Activated naive CD4-positive, alpha-beta T cell treated with anti-CD3 and anti-CD28 coated beads, Interleukin-2, amount 50 U/mL, for 72 hours (primary cell): ENCODE data around the gene VSIG10. TPM values are rescaled to one million over a fixed set of nuclear protein-coding genes. Genes with fewer than 3 reads are reported as not detected.
A peak's percentile ranks its signal among the peaks of the same experiment; 100 is the strongest.
"Not testable (repeated sequence)": the region's sequence is repeated elsewhere in the genome, so short reads cannot be mapped to it uniquely, and the experiment has no call there.

Experiments
- ATAC-seq, 2 donors: fragments of 150-1000 bp; cut with Tn5 transposase; 2 replicates each; pipeline ENCODE4 v1.10.0; 2021; ENCODE audit warnings: mild to moderate bottlenecking in 2 of 2, moderate library complexity in 2 of 2
- DNase-seq, 2 donors: peaks; one replicate each; pipeline ENCODE4 v3.0.0; 2021 to 2022; ENCODE audit warnings: low spot score in 2 of 2
- H3K27ac Mint-ChIP-seq, 2 donors: one replicate each; pipeline ENCODE4 v1.8.0; 2022; ENCODE audit warnings: mild to moderate bottlenecking in 2 of 2, mixed read lengths in 2 of 2
- H3K36me3 Mint-ChIP-seq, 2 donors: one replicate each; pipeline ENCODE4 v1.8.0; 2022; ENCODE audit warnings: mixed read lengths in 2 of 2
- H3K9me3 Mint-ChIP-seq, 2 donors: one replicate each; pipeline ENCODE4 v1.8.0; 2022; ENCODE audit warnings: mixed read lengths in 2 of 2
- total RNA-seq, 2 donors: library from RNA; stranded (reverse); gene quantifications; one replicate each; pipeline ENCODE4 v1.2.3, GENCODE V29; 2022

Gene VSIG10
- 1 to 10 TPM; 2.6 to 6.3 TPM for total RNA-seq

- peak; percentile 64 to 66 for ATAC-seq
- H3K27ac Mint-ChIP-seq, result peak within 1 kb of the TSS in 1 of 2 donors; percentile 57
- DNase-seq, result peak in 1 of 2 donors; percentile 16
- H3K9me3 Mint-ChIP-seq, result no peaks in the 10 kb centered on the region
- peaks cover 5% of the 10 kb centered on the region in 2 donors for H3K36me3 Mint-ChIP-seq
These were observed at the start of gene VSIG10 for GRCh38 chr12:118103601-118104382. VSIG10 (minus strand) TSS chr12:118104011; CDS start chr12:118103671, 340 bp downstream.

- H3K9me3 Mint-ChIP-seq, result no peaks in the 10 kb centered on the region
- peaks cover 6 to 7% of the 10 kb centered on the region in 2 donors for H3K36me3 Mint-ChIP-seq
- DNase-seq, result no peak
- no peak overlapping the region for H3K27ac Mint-ChIP-seq
- ATAC-seq, result no peak
These were observed 47.9 kb upstream of the VSIG10 start for GRCh38 chr12:118151755-118152154.

GRCh38 chr12:118150625-118151024 lies 46.8 kb upstream of the VSIG10 start:
- ATAC-seq, result no peak
- no peak for DNase-seq
- Mint-ChIP-seq H3K9me3 (no peaks in the 10 kb centered on the region), H3K36me3 (peaks cover 6 to 8% of the 10 kb centered on the region in 2 donors), H3K27ac (peak overlapping the region in 1 of 2 donors; percentile 91)

- H3K36me3 Mint-ChIP-seq, result peaks cover 12 to 21% of the 10 kb centered on the region in 2 donors
- ATAC-seq, result peak in 1 of 2 donors; percentile 7
- H3K9me3 Mint-ChIP-seq, result no peaks in the 10 kb centered on the region
- H3K27ac Mint-ChIP-seq, result peak overlapping the region; percentile 64 to 93
- DNase-seq, result no peak
These were observed 44.5 kb upstream of the VSIG10 start for GRCh38 chr12:118148287-118148686.

- peak overlapping the region; percentile 79 to 86 for H3K27ac Mint-ChIP-seq
- ATAC-seq (no peak), DNase-seq (no peak)
- no peaks in the 10 kb centered on the region for H3K9me3 Mint-ChIP-seq
- peaks cover 12 to 36% of the 10 kb centered on the region in 2 donors for H3K36me3 Mint-ChIP-seq
These were observed 42.0 kb upstream of the VSIG10 start for GRCh38 chr12:118145798-118146156.

GRCh38 chr12:118145113-118145797 lies 41.4 kb upstream of the VSIG10 start:
- H3K9me3 Mint-ChIP-seq, result no peaks in the 10 kb centered on the region
- ATAC-seq (no peak), DNase-seq (no peak)
- peak overlapping the region; percentile 79 to 86 for H3K27ac Mint-ChIP-seq
- peaks cover 18 to 41% of the 10 kb centered on the region in 2 donors for H3K36me3 Mint-ChIP-seq

- no peaks in the 10 kb centered on the region for H3K9me3 Mint-ChIP-seq
These were observed 40.7 kb upstream of the VSIG10 start for GRCh38 chr12:118144499-118144898.

GRCh38 chr12:118140825-118141224 lies 37.0 kb upstream of the VSIG10 start:
- Mint-ChIP-seq H3K9me3 (no peaks in the 10 kb centered on the region), H3K36me3 (peaks cover 33 to 53% of the 10 kb centered on the region in 2 donors), H3K27ac (peak overlapping the region in 1 of 2 donors; percentile 94)
- ATAC-seq (no peak), DNase-seq (no peak)

More at GRCh38 chr12:118144499-118144898, 40.7 kb upstream of the VSIG10 start:
- Mint-ChIP-seq H3K36me3 (peaks cover 25 to 48% of the 10 kb centered on the region in 2 donors), H3K27ac (peak overlapping the region; percentile 79 to 86)
- no peak for DNase-seq
- no peak for ATAC-seq

GRCh38 chr12:118137148-118137678 lies 33.4 kb upstream of the VSIG10 start:
- DNase-seq, result no peak
- H3K36me3 Mint-ChIP-seq, result peaks cover 30 to 38% of the 10 kb centered on the region in 2 donors
- no peak for ATAC-seq
- H3K9me3 Mint-ChIP-seq, result no peaks in the 10 kb centered on the region
- H3K27ac Mint-ChIP-seq, result peak overlapping the region; percentile 78 to 96

- ATAC-seq (peak; percentile 17 to 35), DNase-seq (peak; percentile 39 to 57)
- H3K9me3 Mint-ChIP-seq, result no peaks in the 10 kb centered on the region
- H3K27ac Mint-ChIP-seq, result peak overlapping the region; percentile 78 to 96
- peaks cover 30 to 35% of the 10 kb centered on the region in 2 donors for H3K36me3 Mint-ChIP-seq
These were observed 32.8 kb upstream of the VSIG10 start for GRCh38 chr12:118136559-118137003.

- peak; percentile 99 to 100 for ATAC-seq
- H3K27ac Mint-ChIP-seq, result peak within 1 kb of the TSS; percentile 78 to 96
- H3K9me3 Mint-ChIP-seq, result no peaks in the 10 kb centered on the region
- DNase-seq, result peak; percentile 94
- H3K36me3 Mint-ChIP-seq, result peaks cover 30% of the 10 kb centered on the region in 2 donors
These were observed 32.2 kb upstream of the VSIG10 start, which contains the start of gene PEBP1 for GRCh38 chr12:118135788-118136558. PEBP1 (plus strand) TSS chr12:118136124; CDS start chr12:118136210, 86 bp downstream.

- not testable (repeated sequence) for ATAC-seq
These were observed 25.6 kb upstream of the VSIG10 start for GRCh38 chr12:118129436-118129835.

GRCh38 chr12:118127867-118128266 lies 24.1 kb upstream of the VSIG10 start:
- no peaks in the 10 kb centered on the region for H3K9me3 Mint-ChIP-seq
- no peaks in the 10 kb centered on the region for H3K36me3 Mint-ChIP-seq
- ATAC-seq, result no peak
- H3K27ac Mint-ChIP-seq, result no peak overlapping the region
- DNase-seq, result no peak

More at GRCh38 chr12:118129436-118129835, 25.6 kb upstream of the VSIG10 start:
- not testable (repeated sequence) for H3K9me3 Mint-ChIP-seq, H3K27ac Mint-ChIP-seq, H3K36me3 Mint-ChIP-seq, DNase-seq

GRCh38 chr12:118126119-118126757 lies 22.4 kb upstream of the VSIG10 start:
- Mint-ChIP-seq H3K36me3 (no peaks in the 10 kb centered on the region), H3K9me3 (no peaks in the 10 kb centered on the region), H3K27ac (peak overlapping the region in 1 of 2 donors; percentile 85)
- no peak for DNase-seq
- no peak for ATAC-seq

- no peak overlapping the region for H3K27ac Mint-ChIP-seq
- no peak for DNase-seq
- no peaks in the 10 kb centered on the region for H3K9me3 Mint-ChIP-seq
- ATAC-seq, result no peak
- no peaks in the 10 kb centered on the region for H3K36me3 Mint-ChIP-seq
These were observed 21.9 kb upstream of the VSIG10 start for GRCh38 chr12:118125743-118126118.
